SW 1271 (cell line): Measurements from ENCODE around the gene WDR35.
A peak's percentile ranks its signal among the peaks of the same experiment; 100 is the strongest.

Experiments
- DNase-seq, 2 experiments: peaks; one replicate each; lab custom pipeline; 2025; lab: John Stamatoyannopoulos, UW

WDR35 gene

GRCh38 chr2:19870792-19871191 is 119.1 kb downstream of the WDR35 start:
- no peak for DNase-seq

GRCh38 chr2:19868701-19869580 is 121.0 kb downstream of the WDR35 start:
- no peak for DNase-seq

- no peak for DNase-seq
Observed at GRCh38 chr2:19868224-19868623, 121.7 kb downstream of the WDR35 start.

GRCh38 chr2:19866771-19867170 is 123.1 kb downstream of the WDR35 start:
- DNase-seq: no peak

- DNase-seq: no peak
Observed at GRCh38 chr2:19865151-19865550, 124.8 kb downstream of the WDR35 start.

- DNase-seq: no peak
Observed at GRCh38 chr2:19864381-19864780, 125.5 kb downstream of the WDR35 start.

GRCh38 chr2:19863303-19864041 is 126.4 kb downstream of the WDR35 start:
- DNase-seq: peak in 1 of 2 experiments; percentile 30

- no peak for DNase-seq
Observed at GRCh38 chr2:19861813-19862212, 128.1 kb downstream of the WDR35 start.
